Activated naive CD4-positive, alpha-beta T cell treated with anti-CD3 and anti-CD28 coated beads for 36 hours (primary cell): Measurements from ENCODE around the gene WBP1L. TPM values are rescaled to one million over a fixed set of nuclear protein-coding genes. Genes with fewer than 3 reads are reported as not detected.

Experiments used
- CTCF ChIA-PET: fragments of 350-600 bp; sonication (Branson Sonifier 250); formaldehyde crosslinking; loops from one replicate; lab custom pipeline; 2021; ENCODE audit warnings: antibody characterized with exemption; lab: Charles Lee
- DNase-seq: peaks from one replicate; pipeline ENCODE4 v3.0.0-alpha.2; 2020
- H3K27ac Mint-ChIP-seq: one replicate; pipeline ENCODE4 v1.8.0; 2021; ENCODE audit warnings: mild to moderate bottlenecking, mixed read lengths
- H3K27me3 Mint-ChIP-seq: one replicate; pipeline ENCODE4 v1.8.0; 2021; ENCODE audit warnings: low read depth, mixed read lengths
- H3K36me3 Mint-ChIP-seq: one replicate; pipeline ENCODE4 v1.8.0; 2021; ENCODE audit warnings: low read depth, mixed read lengths
- H3K4me1 Mint-ChIP-seq: one replicate; pipeline ENCODE4 v1.8.0; 2021; ENCODE audit warnings: low read depth, mixed read lengths
- H3K4me3 Mint-ChIP-seq: one replicate; pipeline ENCODE4 v1.8.0; 2021; ENCODE audit warnings: mild to moderate bottlenecking, moderate library complexity, mixed read lengths
- H3K9me3 Mint-ChIP-seq: one replicate; pipeline ENCODE4 v1.8.0; 2021; ENCODE audit warnings: mixed read lengths
- intact Hi-C: fragments of 100-400 bp; cut with micrococcal nuclease; formaldehyde crosslinking; loops from one replicate; pipeline ENCODE4 v1.15.1; 2023
- total RNA-seq, 2 experiments: library from RNA; stranded (reverse); gene quantifications; one replicate each; pipeline ENCODE4 v1.2.3, GENCODE V29; 2021

The WBP1L gene
- total RNA-seq, 2 experiments from 2014 or later = 10.5 to 11.8 TPM

DNA sequence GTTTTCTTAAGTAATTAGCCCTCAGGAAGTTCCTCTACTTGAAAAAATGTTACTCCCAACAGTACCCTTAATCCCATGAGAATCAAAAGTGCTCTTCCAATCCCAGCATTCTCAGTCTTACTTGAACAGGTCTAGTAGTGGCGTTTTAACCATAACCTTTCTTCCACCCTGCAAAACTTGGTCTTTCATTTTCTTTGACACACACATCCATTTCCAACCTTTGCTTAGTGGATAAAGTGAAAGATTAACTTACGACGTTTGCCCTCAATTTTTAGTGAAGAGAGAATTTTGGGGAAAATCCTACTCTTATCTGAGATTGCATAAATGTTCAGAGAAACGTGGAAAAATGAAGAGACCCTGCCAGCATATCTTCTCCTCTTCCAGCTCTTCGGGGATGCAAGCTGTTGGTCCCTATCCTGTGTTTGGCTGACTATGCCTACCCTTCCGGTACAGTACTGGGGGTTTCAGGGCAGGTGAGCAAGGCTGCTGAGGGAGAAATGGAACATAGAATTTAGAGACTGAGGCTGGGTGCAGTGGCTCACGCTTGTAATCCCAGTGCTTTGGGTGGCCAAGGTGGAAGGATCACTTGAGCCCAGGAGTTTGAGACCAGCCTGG, 18.8 kb downstream of the WBP1L start:
- intact Hi-C loops = no loop called here
- CTCF ChIA-PET = interaction anchor here (1.3 to 1.7 kb wide), 2 partner anchors 9 to 11 kb away, joined by 6 to 7 read pairs; no protein-coding TSS in a partner anchor
- Mint-ChIP-seq H3K36me3 (peaks cover 10% of the 10 kb centered on the region), H3K27ac (no peak overlapping the region), H3K9me3 (no peaks in the 10 kb centered on the region), H3K27me3 (no peaks in the 10 kb centered on the region), H3K4me1 (peaks cover 34% of the 10 kb centered on the region), H3K4me3 (no peak overlapping the region)
- DNase-seq = no peak

DNA sequence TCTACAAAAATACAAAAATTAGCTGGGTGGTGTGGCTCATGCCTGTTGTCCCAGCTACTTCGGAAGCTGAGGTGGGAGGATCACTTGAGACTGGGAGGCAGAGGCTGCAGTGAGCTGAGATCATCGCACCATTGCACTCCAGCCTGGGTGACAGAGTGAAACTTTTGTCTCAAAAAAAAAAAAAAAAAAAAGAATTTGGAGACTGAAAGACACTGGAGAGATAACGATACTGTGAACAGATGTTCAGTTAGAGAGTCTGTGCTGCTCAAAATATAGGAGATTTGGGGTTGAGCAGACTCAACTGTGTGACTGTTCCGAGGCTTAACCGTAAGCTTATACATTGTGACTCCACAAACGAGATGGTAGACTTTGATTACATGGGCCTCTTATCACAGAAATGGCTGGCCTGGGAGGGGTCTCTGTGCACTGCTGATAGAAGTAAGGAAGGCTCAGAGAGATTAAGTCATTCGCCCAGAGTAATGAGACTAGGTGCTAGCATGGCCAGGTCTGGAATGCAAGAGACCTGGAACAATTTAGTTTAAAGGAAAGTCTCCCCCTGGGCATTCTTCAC, 19.4 kb downstream of the WBP1L start:
- no peak overlapping the region for H3K27ac Mint-ChIP-seq
- CTCF ChIA-PET = interaction anchor here (1.7 kb wide), 1 partner anchor 11 kb away, joined by 6 read pairs; no protein-coding TSS in a partner anchor

DNA sequence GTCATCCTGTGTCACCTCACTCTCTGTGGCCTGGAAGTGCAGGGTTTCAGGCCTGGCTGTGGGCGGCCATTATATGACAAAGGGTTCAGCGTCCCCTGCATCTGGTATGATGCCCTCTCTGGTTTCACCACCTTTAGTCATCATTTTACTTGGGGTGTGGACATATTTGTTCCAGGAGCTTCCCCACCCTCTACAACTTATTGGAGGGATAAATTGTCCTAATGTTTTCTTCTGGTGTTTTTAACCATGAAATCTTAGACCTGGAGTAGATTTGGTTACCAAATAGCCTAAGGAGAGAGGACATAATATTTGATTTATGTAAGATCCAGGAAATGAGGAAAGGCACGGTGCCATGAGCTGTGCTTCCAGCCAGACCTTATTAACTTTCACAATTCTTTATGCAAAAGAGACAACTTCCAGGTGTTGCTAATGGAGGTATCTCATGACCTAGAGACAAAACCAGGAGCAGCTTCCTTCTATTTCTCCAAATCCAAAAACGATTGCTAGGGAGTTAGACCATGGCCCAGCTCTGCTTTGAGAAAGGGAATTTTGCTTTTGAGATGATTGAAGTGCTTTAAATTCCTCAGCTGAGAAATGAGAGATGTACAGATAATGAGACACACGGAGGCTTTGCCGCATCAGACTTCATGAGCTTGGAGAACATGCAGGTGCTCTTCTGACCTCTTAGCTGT, 20.9 kb downstream of the WBP1L start:
- no peaks in the 10 kb centered on the region for H3K9me3 Mint-ChIP-seq
- intact Hi-C loops = no loop called here
- peaks cover 10% of the 10 kb centered on the region for H3K36me3 Mint-ChIP-seq
- peaks cover 34% of the 10 kb centered on the region for H3K4me1 Mint-ChIP-seq
- CTCF ChIA-PET = interaction anchor here (0.9 to 1.7 kb wide), 3 partner anchors 13 to 55 kb away, joined by 3 to 6 read pairs (median 5); no protein-coding TSS in a partner anchor
- H3K27me3 Mint-ChIP-seq = no peaks in the 10 kb centered on the region
- no peak overlapping the region for H3K27ac Mint-ChIP-seq
- no peak overlapping the region for H3K4me3 Mint-ChIP-seq
- DNase-seq = no peak

More for the DNA sequence above, 19.4 kb downstream of the WBP1L start:
- Mint-ChIP-seq H3K4me3 (no peak overlapping the region), H3K36me3 (peaks cover 10% of the 10 kb centered on the region), H3K9me3 (no peaks in the 10 kb centered on the region), H3K4me1 (peaks cover 38% of the 10 kb centered on the region), H3K27me3 (no peaks in the 10 kb centered on the region)
- no peak for DNase-seq
- intact Hi-C loops = no loop called here

DNA sequence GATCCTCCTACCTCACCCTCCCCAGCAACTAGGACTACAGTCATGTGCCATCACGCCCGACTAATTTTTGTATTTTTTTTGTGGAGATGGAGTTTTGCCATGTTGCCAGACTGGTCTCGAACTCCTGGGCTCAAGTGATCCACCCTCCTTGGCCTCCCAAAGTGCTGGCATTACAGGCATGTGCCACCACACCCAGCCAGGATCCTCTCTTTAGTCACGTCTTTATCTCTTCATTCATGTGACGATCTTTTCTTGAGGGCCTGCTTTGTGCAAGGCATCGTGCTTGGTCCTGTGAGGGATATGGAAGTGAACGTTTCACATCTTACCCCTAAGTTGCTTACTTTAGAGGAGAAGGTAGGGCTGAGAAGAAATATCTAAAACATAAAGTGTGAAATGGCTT, 21.6 kb downstream of the WBP1L start:
- no peak for DNase-seq
- Mint-ChIP-seq H3K27me3 (no peaks in the 10 kb centered on the region), H3K9me3 (no peaks in the 10 kb centered on the region), H3K36me3 (peaks cover 8% of the 10 kb centered on the region), H3K27ac (no peak overlapping the region), H3K4me3 (no peak overlapping the region), H3K4me1 (peaks cover 38% of the 10 kb centered on the region)
- intact Hi-C loops = no loop called here
- CTCF ChIA-PET = no interaction called here

DNA sequence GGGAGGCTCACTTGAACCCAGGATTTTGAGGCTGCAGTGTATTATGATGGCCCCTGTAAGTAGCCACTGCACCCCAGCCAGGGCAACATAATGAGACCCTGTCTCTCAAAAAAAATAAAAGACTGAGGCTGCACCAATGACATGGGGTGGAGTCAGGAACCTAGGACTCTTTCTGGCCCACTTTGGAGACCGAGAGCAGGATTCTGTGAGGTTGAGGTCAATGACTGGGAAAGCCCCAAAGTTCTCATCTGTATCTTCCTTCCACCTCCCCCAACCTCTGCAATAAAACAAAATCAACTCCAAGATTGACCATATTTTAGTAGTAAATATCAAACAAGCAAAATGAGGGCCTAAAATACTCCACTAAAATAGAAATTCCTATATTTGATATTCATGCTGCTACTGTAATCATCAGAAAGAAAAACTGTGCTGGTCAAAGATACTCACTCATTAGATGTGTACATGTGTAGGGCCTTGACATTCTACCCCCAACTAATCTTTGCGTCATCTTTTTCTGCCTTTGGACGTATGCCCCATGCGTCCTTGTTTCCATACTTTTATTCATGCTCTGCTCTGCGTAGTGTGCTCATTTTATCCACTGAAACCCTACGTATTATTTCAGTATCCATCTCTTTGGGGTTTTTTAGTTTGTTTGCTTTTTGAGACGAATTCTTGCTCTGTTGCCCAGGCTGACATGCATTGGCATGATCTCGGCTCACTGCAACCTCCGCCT, 23.8 kb downstream of the WBP1L start:
- no peak for DNase-seq
- Mint-ChIP-seq H3K27me3 (no peaks in the 10 kb centered on the region), H3K4me3 (no peak overlapping the region), H3K9me3 (no peaks in the 10 kb centered on the region), H3K27ac (no peak overlapping the region), H3K36me3 (peaks cover 8% of the 10 kb centered on the region), H3K4me1 (peaks cover 48% of the 10 kb centered on the region)
- intact Hi-C loops = no loop called here
- CTCF ChIA-PET = interaction anchor here (1.3 kb wide), 1 partner anchor 15 kb away, joined by 4 read pairs; no protein-coding TSS in a partner anchor

DNA sequence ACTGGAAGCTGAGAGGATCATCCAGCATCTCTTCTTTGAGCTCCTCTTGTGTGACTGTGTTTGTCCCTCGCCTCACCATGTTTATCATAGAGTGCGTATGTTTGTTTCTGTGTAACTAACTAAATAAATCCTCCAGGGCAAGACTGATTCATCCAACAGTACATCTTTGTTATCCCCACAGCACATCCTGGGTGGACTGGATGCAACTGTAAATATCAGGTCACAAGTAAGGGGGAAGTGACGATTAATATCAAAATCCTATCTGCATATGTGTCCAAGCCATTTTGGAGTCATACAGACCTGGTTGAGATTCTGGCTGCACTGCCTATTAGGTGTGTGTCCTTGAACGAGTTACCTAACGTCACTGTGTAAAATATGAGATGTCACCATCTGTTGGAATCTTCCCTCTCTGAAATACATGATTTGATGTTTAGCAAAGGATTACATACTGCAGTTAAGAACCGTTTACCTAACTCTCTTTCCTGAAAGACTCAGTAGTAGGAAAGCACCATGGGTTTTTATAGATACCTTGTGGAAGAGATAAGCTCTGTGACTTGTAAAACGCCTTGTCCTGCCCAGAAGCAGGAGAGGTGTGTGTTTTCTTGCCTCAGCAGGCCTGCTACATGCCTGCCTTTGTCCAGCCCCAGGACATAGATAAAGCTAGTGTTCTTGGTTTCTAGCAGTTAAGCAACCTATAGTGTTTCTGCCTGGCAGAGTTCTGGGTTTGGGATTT, 25.8 kb downstream of the WBP1L start:
- intact Hi-C loops = no loop called here
- no peak overlapping the region for H3K4me3 Mint-ChIP-seq
- no peak overlapping the region for H3K27ac Mint-ChIP-seq
- H3K27me3 Mint-ChIP-seq = no peaks in the 10 kb centered on the region
- H3K36me3 Mint-ChIP-seq = peaks cover under 1% of the 10 kb centered on the region
- no peak for DNase-seq
- H3K9me3 Mint-ChIP-seq = no peaks in the 10 kb centered on the region
- CTCF ChIA-PET = no interaction called here
- peaks cover 57% of the 10 kb centered on the region for H3K4me1 Mint-ChIP-seq

DNA sequence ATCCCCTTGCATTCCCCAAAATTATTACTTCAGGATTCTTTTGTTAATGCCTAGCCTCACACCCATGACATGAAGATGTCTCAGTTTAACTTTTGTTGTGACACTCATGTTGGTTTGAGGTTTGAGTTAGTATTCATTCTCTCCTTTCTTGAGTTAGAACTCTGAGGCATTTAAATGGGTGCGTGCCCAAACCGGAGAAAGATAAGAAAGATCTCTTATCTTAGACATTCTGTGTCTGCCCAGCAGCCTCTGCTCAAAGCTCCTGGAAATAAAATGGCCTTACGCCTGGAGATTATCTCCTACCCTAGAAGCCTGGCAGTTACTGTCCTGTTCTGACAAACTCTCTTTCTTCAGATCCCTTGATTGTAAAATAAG, 26.3 kb downstream of the WBP1L start:
- no peaks in the 10 kb centered on the region for H3K9me3 Mint-ChIP-seq
- no peaks in the 10 kb centered on the region for H3K36me3 Mint-ChIP-seq
- CTCF ChIA-PET = interaction anchor here (0.8 to 1.0 kb wide), 2 partner anchors 18 to 19 kb away, joined by 3 read pairs; no protein-coding TSS in a partner anchor
- intact Hi-C loops = no loop called here
- H3K27me3 Mint-ChIP-seq = no peaks in the 10 kb centered on the region
- H3K4me3 Mint-ChIP-seq = no peak overlapping the region
- no peak overlapping the region for H3K27ac Mint-ChIP-seq
- DNase-seq = no peak
- H3K4me1 Mint-ChIP-seq = peaks cover 61% of the 10 kb centered on the region

DNA sequence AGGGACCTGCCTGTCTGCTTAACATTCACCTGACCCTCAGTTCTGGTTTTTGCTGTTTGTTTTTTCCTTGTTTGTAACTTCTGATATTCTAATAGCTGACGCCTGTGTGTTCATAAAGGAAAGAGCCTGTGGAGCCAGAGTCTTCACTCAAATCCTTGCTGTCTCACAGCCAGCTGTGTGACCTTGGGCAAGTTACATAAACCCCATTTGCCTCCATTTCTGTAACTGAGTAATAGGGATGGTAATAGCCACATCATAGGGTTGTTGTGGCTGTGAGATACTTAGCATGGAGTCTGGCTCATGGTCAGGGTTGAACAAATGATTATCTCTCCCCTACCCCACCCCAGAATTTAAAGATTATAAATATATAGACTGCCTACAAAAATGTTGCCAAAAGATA, 27.0 kb downstream of the WBP1L start:
- no peak overlapping the region for H3K27ac Mint-ChIP-seq

DNA sequence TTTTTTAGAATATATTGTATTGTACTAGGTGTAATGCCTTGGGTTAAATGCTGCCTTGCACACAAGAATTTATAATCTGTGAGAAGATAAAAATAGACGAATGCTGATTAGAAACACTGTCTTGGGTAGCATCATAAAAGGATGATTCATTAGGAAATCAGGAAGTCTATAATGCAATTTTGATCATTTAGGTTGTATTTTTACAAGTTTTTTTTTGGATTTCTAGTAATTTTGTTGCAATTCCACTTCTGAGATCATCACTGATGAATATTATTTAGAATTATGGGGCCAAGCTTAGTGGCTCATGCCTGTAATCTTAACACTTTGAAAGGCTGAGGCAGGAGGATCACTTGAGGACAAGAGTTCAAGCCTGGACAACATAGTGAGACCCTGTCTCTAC, 29.6 kb downstream of the WBP1L start:
- intact Hi-C loops = loop anchor here (1.0 kb wide), 1 partner anchor 30 kb away; no protein-coding TSS in a partner anchor
- Mint-ChIP-seq H3K36me3 (peaks cover 2% of the 10 kb centered on the region), H3K4me1 (peaks cover 77% of the 10 kb centered on the region), H3K4me3 (no peak overlapping the region), H3K27ac (no peak overlapping the region), H3K27me3 (no peaks in the 10 kb centered on the region), H3K9me3 (no peaks in the 10 kb centered on the region)
- CTCF ChIA-PET = interaction anchor here (0.7 kb wide), 1 partner anchor 13 kb away, joined by 6 read pairs; no protein-coding TSS in a partner anchor
- no peak for DNase-seq

More for the DNA sequence above, 27.0 kb downstream of the WBP1L start:
- no peak overlapping the region for H3K4me3 Mint-ChIP-seq
- no peak for DNase-seq
- CTCF ChIA-PET = interaction anchor here (0.8 to 1.0 kb wide), 2 partner anchors 19 kb away, joined by 3 read pairs; no protein-coding TSS in a partner anchor
- no peaks in the 10 kb centered on the region for H3K9me3 Mint-ChIP-seq
- intact Hi-C loops = no loop called here
- H3K36me3 Mint-ChIP-seq = peaks cover 2% of the 10 kb centered on the region
- H3K27me3 Mint-ChIP-seq = no peaks in the 10 kb centered on the region
- peaks cover 68% of the 10 kb centered on the region for H3K4me1 Mint-ChIP-seq

DNA sequence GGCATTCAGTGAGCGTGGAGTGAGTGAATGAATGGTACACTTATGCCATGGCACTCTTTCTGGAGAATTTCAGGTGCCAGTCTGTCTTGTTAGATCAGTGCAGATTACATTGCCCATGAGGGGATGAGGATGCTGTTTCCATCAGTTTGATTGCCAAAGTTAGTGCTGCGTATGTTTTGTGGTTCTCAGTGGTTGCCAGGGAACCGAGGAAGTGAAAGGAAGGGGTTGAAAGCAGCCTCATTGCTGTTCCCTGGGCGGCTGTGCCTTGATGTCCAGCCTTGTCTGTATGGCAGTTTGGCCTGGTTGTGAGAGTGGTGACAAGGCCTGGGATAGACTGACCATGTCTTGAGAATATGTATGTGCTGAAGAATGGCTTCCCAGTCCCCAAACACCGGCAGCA, 30.2 kb downstream of the WBP1L start:
- peaks cover 2% of the 10 kb centered on the region for H3K36me3 Mint-ChIP-seq
- peak; percentile 46 for DNase-seq
- no peak overlapping the region for H3K27ac Mint-ChIP-seq
- no peaks in the 10 kb centered on the region for H3K9me3 Mint-ChIP-seq
- H3K4me3 Mint-ChIP-seq = no peak overlapping the region
- intact Hi-C loops = loop anchor here (1.0 kb wide), 1 partner anchor 29 kb away; no protein-coding TSS in a partner anchor
- H3K4me1 Mint-ChIP-seq = peaks cover 79% of the 10 kb centered on the region
- no peaks in the 10 kb centered on the region for H3K27me3 Mint-ChIP-seq
- CTCF ChIA-PET = no interaction called here

DNA sequence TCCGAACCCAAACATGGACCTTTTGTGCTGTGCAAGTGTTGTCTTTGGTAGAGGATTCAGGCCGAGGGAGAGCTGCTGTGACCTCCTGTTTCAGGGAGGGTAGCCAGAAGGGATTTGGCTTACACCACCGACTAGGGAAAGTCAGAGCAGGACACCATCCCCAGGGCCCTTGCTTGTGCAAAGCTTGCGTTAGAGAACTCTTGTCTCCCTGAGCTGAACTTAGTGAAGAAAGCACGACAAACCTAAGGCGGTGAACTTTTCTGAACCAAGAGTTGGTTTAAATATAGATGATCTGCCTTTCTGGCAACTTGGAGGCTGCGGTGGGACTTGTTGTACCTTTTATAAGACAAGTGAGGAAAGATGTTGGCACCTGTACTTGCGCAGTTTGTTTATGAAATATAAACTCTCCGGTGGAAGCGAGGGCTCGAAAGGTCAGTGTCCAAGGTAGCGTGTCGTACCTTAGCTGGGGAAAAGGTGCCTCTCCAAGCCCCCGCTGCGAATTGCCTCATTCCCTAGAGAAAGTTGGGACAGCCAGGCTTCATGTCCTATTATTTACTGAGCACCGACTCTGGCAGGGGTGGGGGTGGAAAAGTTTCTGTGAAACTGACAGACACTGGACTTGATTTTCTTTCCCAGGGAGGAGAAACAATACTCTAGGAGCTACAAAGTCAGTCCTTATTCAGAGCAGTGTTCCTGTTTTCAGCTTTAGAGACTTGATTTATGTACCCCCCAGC, 31.6 kb downstream of the WBP1L start:
- Mint-ChIP-seq H3K36me3 (peaks cover 2% of the 10 kb centered on the region), H3K9me3 (no peaks in the 10 kb centered on the region), H3K27me3 (no peaks in the 10 kb centered on the region), H3K4me1 (peaks cover 74% of the 10 kb centered on the region), H3K27ac (no peak overlapping the region), H3K4me3 (peak overlapping the region; percentile 41)
- no peak for DNase-seq
- CTCF ChIA-PET = interaction anchor here (0.6 to 1.9 kb wide), 5 partner anchors 18 to 707 kb away, joined by 3 to 6 read pairs (median 4); no protein-coding TSS in a partner anchor
- intact Hi-C loops = no loop called here
